Uterus (tissue), 4 donors: ENCODE results near the gene TLK2. TPM values are rescaled to one million over a fixed set of nuclear protein-coding genes. Genes with fewer than 3 reads are reported as not detected.

Source experiments
- DNase-seq, 2 donors: peaks; one replicate each; pipeline ENCODE4 v3.0.0-alpha.2; 2019 to 2020
- H3K27ac ChIP-seq, 2 donors: fragments of 200-600 bp; sonication (generic); 1 replicate in 1 of 2; 2 replicates in 1 of 2; pipeline ENCODE4 v1.5.1; 2016 to 2018
- H3K27me3 ChIP-seq, 2 donors: fragments of 200-600 bp; sonication (generic); one replicate each; pipeline ENCODE4 v1.5.1; 2018 to 2019; ENCODE audit warnings: control low read depth in 1 of 2
- H3K36me3 ChIP-seq, 2 donors: fragments of 200-600 bp; sonication (generic); one replicate each; pipeline ENCODE4 v1.5.1; 2019; ENCODE audit warnings: control low read depth in 1 of 2
- H3K4me1 ChIP-seq, 2 donors: fragments of 200-600 bp; sonication (generic); one replicate each; pipeline ENCODE4 v1.5.1; 2018 to 2019; ENCODE audit warnings: control low read depth in 1 of 2
- H3K4me3 ChIP-seq, 2 donors: fragments of 200-600 bp; sonication (generic); 1 replicate in 1 of 2; 2 replicates in 1 of 2; pipeline ENCODE4 v1.5.1; 2018 to 2019; ENCODE audit warnings: mild to moderate bottlenecking in 1 of 2
- H3K9me3 ChIP-seq, 2 donors: fragments of 200-600 bp; sonication (generic); one replicate each; pipeline ENCODE4 v1.5.1; 2019; ENCODE audit warnings: control low read depth in 1 of 2
- CTCF ChIP-seq, 4 experiments: fragments of 200-600 bp in 2 of 4; fragments of 450-650 bp in 2 of 4; sonication (generic) in 2 of 4; IDR thresholded peaks; one replicate each; pipeline ENCODE4 v1.5.1; 2016 to 2019; ENCODE audit warnings: antibody characterized with exemption in 4 of 4, mild to moderate bottlenecking in 2 of 4, moderate library complexity in 1 of 4
- POLR2A ChIP-seq, 2 donors: fragments of 450-650 bp; IDR thresholded peaks; one replicate each; pipeline ENCODE4 v1.6.1; 2016; ENCODE audit warnings: antibody characterized with exemption in 2 of 2, mild to moderate bottlenecking in 1 of 2, moderate library complexity in 1 of 2
- intact Hi-C: fragments of 100-400 bp; cut with DNase I; formaldehyde crosslinking; loops from one replicate; pipeline ENCODE4 v1.15.1; 2023; ENCODE audit warnings: low total_unique reads
- total RNA-seq, 4 donors: library from RNA; depleted of rRNA in 3 of 4; stranded (reverse); fragments of >200 nt in 3 of 4; gene quantifications; one replicate each; pipeline versions ENCODE4 v1.1.0 to v1.2.4, GENCODE V29; 2014 to 2023
- donor health status: DM: yes; HTN: yes; CAD: no.

Gene TLK2
- total RNA-seq, 4 donors from 2014 or later = 13.6 to 120 (median 50.0) TPM

- peaks cover 0 to 28% of the 10 kb centered on the region in 2 donors for H3K4me1 ChIP-seq
- peak; percentile 53 to 74 for DNase-seq
- no peak for TF ChIP-seq CTCF (IDR thresholded peaks at IDR 0.05)
- peak overlapping the region; percentile 29 to 33 for H3K4me3 ChIP-seq
- H3K27ac ChIP-seq = peak overlapping the region; percentile 17 to 68
- no peaks in the 10 kb centered on the region for H3K36me3 ChIP-seq
- intact Hi-C loops = no loop called here
- no peaks in the 10 kb centered on the region for H3K27me3 ChIP-seq
- H3K9me3 ChIP-seq = no peaks in the 10 kb centered on the region
These were observed 174.6 kb downstream of the TLK2 start for GRCh38 chr17:62653002-62653825.

GRCh38 chr17:62653826-62654761 lies 175.5 kb downstream of the TLK2 start:
- Histone ChIP-seq H3K4me1 (peaks cover 0 to 28% of the 10 kb centered on the region in 2 donors), H3K4me3 (no peak overlapping the region), H3K36me3 (no peaks in the 10 kb centered on the region), H3K27ac (peak overlapping the region in 1 of 2 donors; percentile 68), H3K9me3 (no peaks in the 10 kb centered on the region), H3K27me3 (no peaks in the 10 kb centered on the region)
- DNase-seq = peak; percentile 59 to 78
- intact Hi-C loops = no loop called here
- TF ChIP-seq POLR2A (IDR thresholded peaks at IDR 0.05) (no peak), CTCF (IDR thresholded peaks at IDR 0.05) (no peak)

- no peak for DNase-seq
- peaks cover 0 to 4% of the 10 kb centered on the region in 2 donors for H3K9me3 ChIP-seq
- intact Hi-C loops = no loop called here
- no peaks in the 10 kb centered on the region for H3K36me3 ChIP-seq
- no peak overlapping the region for H3K4me3 ChIP-seq
- H3K27me3 ChIP-seq = no peaks in the 10 kb centered on the region
- peaks cover 0 to 28% of the 10 kb centered on the region in 2 donors for H3K4me1 ChIP-seq
- TF ChIP-seq POLR2A (IDR thresholded peaks at IDR 0.05) (no peak), CTCF (IDR thresholded peaks at IDR 0.05) (no peak)
- no peak overlapping the region for H3K27ac ChIP-seq
These were observed 177.0 kb downstream of the TLK2 start for GRCh38 chr17:62655656-62656055.

- H3K27ac ChIP-seq = no peak overlapping the region
- H3K27me3 ChIP-seq = no peaks in the 10 kb centered on the region
- no peak for TF ChIP-seq CTCF (IDR thresholded peaks at IDR 0.05)
- TF ChIP-seq POLR2A (IDR thresholded peaks at IDR 0.05) = no peak
- H3K36me3 ChIP-seq = no peaks in the 10 kb centered on the region
- H3K9me3 ChIP-seq = peaks cover 0 to 4% of the 10 kb centered on the region in 2 donors
- no peak for DNase-seq
- H3K4me3 ChIP-seq = no peak overlapping the region
- intact Hi-C loops = no loop called here
- H3K4me1 ChIP-seq = peaks cover 0 to 28% of the 10 kb centered on the region in 2 donors
These were observed 177.8 kb downstream of the TLK2 start for GRCh38 chr17:62656446-62656845.
